GM18861 (cell line): ENCODE results near the gene TBCCD1.
"Not testable (repeated sequence)": the region's sequence is repeated elsewhere in the genome, so short reads cannot be mapped to it uniquely, and the experiment has no call there.

Source experiments
- ATAC-seq: cut with Tn5 transposase; IDR thresholded peaks from one replicate; pipeline ENCODE4 v1.9.1; 2021; ENCODE audit not compliant: unreplicated experiment

Gene TBCCD1

DNA sequence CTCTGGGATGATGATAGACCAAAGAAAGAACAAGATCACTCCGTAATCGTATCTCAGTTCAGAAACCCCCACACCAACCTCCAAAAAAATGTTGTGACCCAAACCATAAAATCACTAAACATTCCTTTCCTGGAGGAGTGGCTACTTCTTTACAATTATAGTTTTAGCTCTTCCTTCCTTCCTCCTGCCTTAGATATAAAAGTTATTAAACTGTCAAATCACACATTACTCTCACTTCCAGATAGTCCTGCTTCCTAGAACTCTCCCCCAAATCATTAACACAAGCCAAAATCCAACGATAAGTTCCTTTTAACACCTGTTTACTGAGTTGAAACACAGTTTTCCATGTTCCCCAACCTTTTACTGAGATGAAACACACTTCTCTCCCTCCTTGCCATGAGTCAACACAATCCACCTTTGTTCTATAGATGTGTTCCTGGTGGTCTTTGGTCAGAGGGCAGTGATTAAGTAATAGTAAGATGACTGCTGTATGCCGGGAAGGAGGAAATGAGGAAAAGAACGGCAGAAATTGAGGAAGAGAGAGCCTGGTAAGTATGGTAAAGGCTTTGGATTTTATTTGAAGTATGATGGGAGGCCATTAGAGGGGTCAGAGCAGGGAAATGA, 14.6 kb downstream of the TBCCD1 start:
- no peak for ATAC-seq

DNA sequence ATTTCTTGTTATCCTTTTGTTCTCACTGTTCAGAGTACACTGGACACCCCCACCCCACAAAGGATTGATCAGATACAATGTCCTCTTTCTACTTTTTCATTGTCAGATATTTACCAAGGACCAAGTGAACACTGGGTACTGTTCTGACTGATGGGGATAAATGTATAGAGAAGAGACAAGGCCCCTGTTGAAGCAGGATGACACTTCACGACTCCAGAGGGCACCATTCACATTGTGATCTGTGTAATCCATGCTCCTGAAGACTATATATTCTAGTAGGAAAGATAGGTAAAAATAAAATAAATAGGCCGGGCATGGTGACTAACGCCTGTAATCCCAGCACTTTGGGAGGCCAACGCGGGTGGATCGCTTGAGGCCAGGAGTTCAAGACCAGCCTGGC, 15.8 kb downstream of the TBCCD1 start:
- ATAC-seq = no peak

DNA sequence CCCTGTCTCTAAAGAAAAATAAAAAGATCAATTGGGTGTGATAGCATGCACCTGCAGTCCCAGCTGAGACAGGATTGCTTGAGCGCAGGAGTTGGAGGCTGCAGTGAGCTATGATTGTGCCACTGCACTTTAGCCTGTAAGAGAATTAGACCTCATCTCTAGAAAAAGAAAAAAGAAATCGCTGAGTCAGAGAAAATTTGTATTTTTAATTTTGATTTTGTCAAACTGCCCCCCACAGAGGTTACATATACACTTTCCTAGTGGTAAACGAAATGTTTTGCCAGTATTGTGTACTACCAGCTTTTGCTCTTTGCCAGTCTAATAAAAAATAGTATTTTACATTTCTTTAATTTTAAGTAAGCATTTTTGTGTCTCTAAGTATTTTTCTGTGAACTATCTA, 17.6 kb downstream of the TBCCD1 start:
- ATAC-seq = no peak

DNA sequence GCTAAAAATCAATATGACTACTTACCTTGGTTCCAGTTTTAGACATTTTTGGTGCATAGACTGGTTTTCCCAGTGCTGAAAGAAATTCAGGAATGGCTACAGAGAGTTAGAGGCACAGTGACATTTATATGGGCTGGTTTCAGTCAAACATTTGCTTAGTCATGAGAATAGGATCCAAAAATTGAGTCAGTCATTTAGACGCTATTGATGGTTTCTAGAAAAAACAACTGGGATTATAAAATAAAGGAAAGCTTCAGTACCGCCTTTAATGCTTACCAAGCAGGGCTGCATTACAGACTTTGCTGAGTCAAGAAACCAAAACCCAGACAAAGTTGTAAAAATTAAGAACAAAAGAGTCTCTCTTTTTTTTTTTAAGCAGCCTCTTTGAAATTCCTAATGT, 22.9 kb downstream of the TBCCD1 start, which contains the start of gene CRYGS:
Gene CRYGS (minus strand): TSS at position 100 of the 400 bp plus-strand sequence. CDS start 54 bp downstream, at position 46.
- no peak for ATAC-seq

DNA sequence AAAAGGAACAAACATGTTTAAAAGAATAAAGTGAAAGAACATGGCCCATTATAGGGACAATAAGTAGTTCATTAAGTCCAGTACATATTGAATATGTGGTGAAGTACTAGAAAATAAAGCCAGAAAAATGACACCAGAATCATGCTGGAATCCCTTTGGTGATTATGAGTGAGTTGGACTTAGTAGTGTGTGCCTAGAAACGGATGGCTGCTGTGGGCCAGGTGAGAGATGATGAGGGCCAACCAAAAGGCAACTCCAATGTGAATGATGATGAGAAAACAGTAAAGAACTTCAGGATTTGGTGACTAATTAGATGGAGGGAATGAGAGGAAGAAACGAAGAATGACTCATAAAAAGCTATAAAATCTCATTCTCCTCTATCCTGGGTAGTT, 26.3 kb downstream of the TBCCD1 start:
- no peak for ATAC-seq

- ATAC-seq = peak; percentile 49
These were observed 26.8 kb downstream of the TBCCD1 start for GRCh38 chr3:186540221-186540834.

GRCh38 chr3:186538779-186539178, 28.4 kb downstream of the TBCCD1 start:
- no peak for ATAC-seq

DNA sequence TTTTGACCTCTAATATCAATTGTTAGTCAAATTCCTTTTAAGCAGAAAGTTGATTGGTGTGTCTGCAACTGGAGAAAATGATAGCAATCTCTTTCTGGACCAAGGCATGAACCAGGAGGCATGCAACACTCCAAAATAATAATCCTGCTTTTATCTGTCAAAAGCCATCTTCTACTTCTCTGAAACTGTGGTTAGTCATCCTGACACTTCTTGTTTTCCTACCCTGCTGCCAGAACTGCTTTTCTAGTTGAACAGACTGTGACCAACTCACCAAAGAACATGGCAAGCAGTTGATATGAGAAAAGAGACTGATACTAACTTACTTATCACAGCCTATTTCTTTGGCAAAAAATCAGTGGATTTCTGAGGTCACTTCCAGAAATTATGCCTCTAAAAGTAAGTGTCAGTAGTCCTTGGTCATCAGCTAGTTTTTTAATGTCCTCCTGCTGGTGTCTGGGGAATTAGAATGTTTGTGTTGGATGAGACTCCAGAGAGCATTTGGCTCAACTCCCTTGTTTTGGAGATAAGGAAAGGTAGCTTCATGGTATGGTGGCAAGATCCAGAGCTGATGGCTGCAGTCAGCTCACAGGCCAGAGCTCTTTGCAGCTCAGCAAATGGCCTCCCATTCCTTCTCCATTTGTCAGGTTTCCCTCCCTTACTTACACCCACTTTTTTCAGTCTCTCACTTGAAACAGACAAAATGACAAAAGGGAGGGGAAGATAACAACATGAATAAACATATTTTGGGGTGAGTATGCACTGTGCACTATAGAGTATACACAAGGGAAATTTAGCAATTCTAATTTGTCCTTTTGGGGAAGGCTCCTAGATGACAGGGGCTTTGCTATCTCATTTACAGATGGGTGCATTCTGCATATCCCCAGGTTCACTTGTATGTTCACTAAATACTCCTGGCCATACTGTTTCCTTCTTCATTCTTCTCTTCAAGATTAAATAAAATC, 30.0 kb downstream of the TBCCD1 start:
- ATAC-seq = no peak

DNA sequence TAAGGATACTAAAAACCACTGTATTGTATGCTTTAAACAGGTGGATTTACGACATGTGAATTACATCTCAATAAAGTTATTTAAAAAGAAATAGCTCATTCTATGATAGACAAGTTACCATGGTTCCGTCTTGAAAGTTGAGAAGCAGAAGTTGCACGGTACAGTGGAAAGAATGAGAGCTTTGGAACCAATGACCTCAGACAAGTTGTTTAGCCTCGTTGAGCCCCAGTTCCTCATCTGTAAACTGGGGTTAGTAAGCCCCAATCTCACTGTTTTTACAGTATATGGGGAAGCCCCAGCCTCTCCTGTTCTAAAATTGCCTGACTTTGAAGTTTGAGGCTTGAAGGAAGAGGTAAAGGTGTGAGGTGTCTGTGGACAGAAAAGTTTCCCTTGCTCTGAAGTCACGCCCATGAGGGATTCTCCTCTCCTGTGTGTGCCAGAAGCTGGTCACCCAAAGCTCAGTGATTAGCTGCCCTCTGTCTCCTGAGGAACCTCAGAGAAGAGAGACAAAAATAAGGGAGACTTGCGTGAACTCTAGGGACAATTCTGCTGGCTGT, 32.9 kb downstream of the TBCCD1 start:
- peak; percentile 79 for ATAC-seq

DNA sequence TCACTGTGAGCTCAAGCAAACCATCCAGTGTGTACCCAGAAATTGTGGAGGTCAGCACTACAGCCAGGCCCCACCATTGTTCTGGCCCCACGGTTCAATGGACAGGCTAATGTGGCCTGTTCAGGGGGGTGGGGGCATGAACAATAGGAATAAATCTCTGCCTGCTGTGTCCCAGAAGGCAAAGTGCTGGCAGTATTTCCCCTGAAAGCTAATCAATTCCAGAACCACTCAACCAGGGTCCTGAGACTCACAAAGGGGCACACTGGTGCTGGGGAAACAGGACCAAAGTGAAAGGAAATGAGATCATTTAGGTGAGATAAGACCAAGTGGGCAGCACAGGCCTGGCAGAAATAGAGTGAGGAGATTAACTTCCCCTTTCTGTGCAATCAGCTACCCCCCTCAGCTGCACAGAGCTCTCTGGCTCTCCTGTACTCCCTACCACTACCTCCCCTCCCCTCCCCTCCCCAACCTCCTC, 34.5 kb downstream of the TBCCD1 start:
- ATAC-seq = peak; percentile 44

GRCh38 chr3:186531694-186532093, 35.4 kb downstream of the TBCCD1 start:
- not testable (repeated sequence) for ATAC-seq

DNA sequence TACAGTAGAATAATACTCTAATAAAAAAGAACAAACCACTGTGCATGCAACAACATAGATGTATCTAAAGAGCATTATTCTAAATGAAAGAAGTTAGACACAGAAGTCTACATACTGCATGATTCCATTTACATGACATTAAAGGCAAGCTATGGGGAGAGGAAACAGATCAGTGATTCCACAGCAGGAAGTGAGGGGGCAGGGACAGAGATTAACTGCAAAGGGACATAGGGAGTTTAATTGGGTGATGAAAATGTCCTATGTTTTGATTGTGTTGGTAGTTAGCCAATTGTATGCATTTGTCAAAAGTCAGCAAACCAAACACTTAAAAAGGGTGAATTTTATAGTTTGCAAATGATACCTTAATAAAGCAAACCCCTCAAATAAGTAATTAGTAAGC, 36.7 kb downstream of the TBCCD1 start:
- ATAC-seq = no peak

DNA sequence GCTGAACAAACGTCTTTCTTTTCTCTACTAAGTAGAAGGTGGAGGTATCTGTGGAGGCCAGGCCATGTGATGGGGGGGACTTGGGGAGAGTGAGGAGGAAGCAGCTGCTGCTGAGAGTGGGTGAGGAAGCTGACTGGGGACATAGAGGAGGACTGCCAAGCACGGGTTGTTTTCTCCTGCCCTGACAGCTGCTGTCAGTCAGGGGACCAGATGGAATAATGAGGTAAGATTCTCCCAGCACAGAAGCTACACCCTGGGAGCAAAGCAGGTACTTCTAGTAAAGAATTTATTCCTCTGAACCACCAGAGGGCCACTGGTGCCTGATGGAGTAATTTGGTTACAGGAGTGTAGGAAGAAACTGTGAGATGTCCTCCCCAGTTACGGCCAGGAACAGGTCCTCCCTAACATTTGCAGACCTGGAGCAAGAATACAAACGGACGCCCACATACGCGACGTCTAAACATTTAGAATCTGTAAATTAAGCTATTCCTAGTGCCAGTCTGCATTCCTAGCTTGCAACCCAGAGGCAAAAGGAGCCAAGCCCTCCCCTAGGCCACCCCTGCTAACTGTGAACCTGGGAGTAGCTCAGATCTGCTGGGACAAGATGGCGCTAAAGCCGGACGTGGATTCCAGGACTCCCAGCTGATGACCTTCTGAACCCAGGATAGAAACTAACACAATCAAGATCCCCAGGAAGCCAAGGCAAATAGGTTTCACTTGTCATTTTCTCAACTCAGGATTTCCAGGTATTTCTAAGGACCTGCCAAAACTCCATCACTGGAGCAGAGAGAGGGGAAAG, 37.7 kb downstream of the TBCCD1 start:
- ATAC-seq = no peak

DNA sequence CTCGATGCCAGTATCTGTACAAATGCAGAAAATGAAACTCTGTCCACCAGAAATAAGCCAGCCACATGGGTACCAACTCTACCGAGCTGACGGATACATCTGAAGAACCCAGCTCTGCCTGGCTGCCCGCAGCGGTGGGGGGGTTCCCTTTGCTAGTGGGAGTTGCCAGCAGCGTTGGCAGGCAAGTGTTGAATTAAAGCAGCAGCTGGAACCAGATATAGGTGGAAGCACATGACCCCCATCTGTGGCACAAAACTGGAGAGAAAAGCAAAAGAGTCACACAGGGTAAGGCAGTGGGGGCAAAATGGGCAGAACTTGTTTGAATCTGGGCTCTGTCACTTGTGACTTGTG, 40.9 kb downstream of the TBCCD1 start:
- ATAC-seq = peak; percentile 44

DNA sequence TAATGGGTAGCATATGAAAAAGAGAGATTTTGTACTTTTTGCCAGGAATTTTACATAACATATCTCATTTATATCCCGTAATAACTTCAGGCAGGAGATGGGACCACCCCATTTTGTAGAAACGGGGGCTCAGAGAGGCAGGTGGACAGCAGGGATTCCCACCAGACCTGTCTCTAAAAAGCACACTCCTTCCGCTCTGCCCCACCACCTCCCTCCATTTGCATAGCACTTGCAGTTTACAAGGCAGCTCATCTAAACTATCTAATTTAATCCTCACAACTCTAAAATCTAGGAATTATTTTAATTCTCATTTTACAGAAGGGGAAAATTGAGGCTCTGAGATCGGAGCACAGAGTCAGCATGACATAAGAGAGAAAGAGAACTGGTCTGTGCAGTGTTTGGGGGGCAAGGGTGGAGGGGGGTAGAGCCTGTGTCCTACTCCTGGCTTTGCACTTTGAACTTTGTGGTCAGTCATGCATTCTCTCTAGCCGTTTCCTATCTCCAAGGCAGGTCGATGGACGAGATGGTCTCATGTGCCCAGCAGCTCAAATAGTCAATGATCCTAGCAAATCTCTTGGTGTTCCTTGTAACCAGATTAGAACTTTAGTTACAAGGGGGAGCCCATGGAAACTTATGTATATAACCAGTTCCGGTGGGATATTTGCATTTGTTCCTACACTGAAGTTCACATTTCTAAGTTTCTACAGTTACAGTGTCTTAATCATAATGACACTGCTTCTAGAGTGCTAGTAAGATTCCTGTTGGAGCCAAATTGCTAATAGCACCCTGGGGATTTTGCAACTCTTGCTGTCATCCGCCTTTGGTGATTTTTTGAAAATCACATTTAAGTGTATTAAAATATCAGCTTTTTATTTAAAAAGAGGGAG, 41.5 kb downstream of the TBCCD1 start:
- ATAC-seq = peak; percentile 30

DNA sequence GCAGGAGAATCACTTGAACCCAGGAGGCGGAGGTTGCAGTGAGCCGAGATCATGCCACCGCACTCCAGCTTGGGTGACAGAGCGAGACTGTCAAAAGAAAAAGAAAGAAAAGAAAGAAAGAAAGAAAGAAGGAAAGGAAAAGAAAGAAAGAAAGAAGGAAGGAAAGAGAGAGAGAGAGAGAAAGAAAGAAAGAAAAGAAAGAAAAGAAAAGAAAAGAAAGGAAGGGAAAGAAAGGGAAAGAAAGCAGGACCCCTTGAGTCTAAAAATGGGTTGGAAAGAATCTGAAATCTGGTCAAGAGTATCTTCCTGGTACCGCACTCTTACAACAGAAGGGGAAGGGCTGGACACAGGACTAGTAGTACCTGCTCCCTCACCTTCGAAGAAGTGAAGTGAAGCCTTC, 42.5 kb downstream of the TBCCD1 start:
- ATAC-seq = no peak

- ATAC-seq = no peak
These were observed 43.7 kb downstream of the TBCCD1 start for GRCh38 chr3:186523434-186523833.

DNA sequence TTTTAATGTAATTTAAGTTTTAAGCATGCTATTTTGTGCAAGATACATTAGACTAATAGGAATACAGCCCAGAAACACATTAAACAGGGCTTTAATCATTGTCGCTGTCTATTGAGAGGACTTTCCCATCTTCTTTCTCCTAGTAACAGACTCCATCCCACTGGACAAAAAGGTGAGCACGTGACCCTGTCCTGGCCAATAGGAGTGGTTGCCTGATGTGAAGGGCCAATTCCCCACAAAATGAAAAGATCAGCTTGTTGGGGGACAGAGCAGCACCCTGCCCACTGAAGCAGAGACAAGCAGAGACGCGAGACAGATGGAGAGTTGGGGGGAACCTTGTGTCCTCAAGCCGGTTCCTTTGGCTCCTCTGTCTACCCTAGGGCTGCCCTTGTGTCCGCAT, 44.1 kb downstream of the TBCCD1 start:
- ATAC-seq = no peak

- ATAC-seq = peak; percentile 45
These were observed 45.9 kb downstream of the TBCCD1 start for GRCh38 chr3:186520957-186521842.
